Hepatocyte (in vitro differentiated cells): Measurements from ENCODE around the gene FCHO2.

Experiments
- CTCF ChIP-seq: fragments of 200-600 bp; sonication (generic); IDR thresholded peaks from 2 replicates; pipeline ENCODE4 v1.5.1; 2016; ENCODE audit warnings: antibody characterized with exemption, mild to moderate bottlenecking; ENCODE audit not compliant: poor library complexity
- EZH2phosphoT487 ChIP-seq: fragments of 200-600 bp; sonication (generic); IDR thresholded peaks from one replicate; pipeline ENCODE4 v1.6.1; 2018; ENCODE audit warnings: antibody characterized with exemption, mild to moderate bottlenecking, low read depth, moderate library complexity; ENCODE audit not compliant: unreplicated experiment, severe bottlenecking

GRCh38 chr5:72956324-72957140 is 691 bp downstream of the FCHO2 start:
- TF ChIP-seq CTCF (no peak), EZH2phosphoT487 (no peak)
